NCI-H187 treated with DMSO at 0.1 percent for 48 hours (cell line): Measurements from ENCODE around the gene HHIPL2.
"Not testable (repeated sequence)": the region's sequence is repeated elsewhere in the genome, so short reads cannot be mapped to it uniquely, and the experiment has no call there.

Source experiments
- DNase-seq: peaks from one replicate; lab custom pipeline; 2025; lab: John Stamatoyannopoulos, UW

The HHIPL2 gene

DNA sequence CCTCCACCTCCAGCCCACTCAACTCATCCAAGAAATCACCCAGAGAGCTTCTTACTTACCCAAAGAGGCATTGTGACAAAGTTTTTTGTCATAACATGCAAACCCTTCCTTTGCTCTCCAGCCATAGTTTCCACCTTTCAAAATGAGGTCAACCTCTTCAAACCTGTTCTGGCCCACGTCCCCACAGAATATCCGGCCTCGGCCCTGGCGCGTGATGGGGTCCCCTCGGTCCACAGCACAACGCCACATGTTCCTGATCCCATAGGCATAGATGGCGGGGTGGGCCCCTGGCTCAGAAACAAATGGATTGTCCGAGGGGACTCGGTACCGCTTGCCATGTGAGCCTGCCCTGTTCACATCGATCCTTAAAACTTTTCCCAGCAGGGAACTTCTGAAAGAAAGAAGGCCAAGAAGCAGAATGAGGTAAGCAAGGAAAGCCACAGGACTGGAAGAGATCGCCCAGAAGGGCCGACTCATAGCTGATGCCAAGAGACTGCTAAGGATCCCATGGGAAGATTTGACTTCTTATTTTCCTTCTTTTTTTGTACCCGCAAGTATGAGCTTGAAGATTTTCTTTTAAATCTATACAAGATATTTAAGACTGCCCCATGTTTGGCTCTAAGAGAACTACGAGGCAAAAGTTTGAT, 7.8 kb downstream of the HHIPL2 start:
- no peak for DNase-seq

DNA sequence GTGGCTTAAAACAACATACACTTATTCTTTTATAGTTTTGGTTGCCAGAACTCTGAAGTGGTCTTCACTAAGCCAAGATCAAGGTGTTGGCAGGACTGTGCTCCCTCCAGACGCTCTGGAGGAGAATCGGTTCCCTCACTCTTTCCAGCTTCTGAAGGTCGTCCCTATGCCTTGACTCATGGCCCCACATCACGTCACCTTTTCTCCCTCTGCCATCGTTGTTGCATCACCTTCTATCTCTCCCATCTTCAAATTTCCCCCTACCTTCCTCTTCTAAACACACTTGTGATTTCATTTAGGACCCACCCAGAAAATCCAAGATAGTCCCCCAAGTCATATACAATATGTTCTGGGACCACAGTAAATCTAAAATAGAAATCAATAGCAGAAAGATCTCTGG, 12.4 kb downstream of the HHIPL2 start:
- no peak for DNase-seq

- DNase-seq = no peak
Measured at GRCh38 chr1:222530852-222531251, 17.1 kb downstream of the HHIPL2 start.

- no peak for DNase-seq
Measured at GRCh38 chr1:222529916-222530315, 18.0 kb downstream of the HHIPL2 start.

DNA sequence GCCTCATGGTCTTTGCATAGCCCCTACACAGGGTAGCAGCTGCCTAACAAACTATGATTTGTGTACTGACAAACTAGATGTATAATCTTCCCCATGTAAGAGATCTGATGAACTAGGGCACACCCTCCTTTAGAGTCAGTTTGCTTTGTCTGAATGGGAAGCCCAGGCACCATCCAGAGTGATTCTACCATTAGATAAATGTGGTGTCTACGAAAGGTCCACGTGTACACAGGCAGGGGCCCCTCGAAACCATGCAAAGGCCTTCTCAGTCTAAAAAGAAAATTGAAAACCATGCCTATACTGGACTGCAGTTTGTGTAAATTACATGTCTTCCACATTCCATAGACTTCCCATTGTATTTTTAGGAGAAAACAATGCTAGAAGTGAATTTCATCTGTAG, 18.7 kb downstream of the HHIPL2 start:
- DNase-seq = no peak

DNA sequence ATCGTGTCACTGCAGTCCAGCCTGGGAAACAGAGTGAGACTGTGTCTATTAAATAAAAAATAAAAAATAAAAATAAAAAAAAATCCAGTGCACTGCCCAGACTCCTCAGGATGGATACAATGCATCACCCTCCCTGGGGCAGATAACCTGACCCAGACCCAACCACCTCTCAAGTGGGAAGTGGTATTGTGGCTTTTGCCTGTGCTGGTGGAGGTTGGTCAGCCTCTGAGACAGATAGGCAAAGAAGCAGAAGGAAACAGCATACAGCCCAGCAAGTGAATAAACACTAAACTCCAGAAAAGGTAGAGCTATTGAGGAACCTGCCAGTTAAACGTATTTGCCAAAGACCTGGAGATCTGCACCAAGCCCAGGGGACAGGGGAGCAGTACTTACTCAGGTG, 22.0 kb downstream of the HHIPL2 start:
- no peak for DNase-seq

DNA sequence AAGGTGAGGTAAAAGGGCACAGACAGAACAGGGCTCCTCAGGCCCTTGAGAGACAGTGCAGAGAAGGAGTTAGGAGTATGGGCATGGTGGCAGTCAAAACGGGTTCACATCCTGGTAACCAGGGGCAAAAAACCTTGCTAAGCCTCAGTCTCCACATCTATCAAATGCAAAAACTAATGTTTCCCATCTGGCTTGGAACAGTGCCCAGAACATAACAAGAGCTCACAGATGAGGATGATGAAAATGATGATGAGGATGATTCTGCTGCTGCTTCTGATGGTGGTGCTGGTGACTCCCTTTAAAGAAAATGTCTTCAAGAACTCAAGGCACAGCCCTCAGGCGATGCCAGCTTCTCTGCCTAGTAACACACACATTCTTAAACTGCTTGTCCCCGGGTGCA, 24.1 kb downstream of the HHIPL2 start:
- no peak for DNase-seq

DNA sequence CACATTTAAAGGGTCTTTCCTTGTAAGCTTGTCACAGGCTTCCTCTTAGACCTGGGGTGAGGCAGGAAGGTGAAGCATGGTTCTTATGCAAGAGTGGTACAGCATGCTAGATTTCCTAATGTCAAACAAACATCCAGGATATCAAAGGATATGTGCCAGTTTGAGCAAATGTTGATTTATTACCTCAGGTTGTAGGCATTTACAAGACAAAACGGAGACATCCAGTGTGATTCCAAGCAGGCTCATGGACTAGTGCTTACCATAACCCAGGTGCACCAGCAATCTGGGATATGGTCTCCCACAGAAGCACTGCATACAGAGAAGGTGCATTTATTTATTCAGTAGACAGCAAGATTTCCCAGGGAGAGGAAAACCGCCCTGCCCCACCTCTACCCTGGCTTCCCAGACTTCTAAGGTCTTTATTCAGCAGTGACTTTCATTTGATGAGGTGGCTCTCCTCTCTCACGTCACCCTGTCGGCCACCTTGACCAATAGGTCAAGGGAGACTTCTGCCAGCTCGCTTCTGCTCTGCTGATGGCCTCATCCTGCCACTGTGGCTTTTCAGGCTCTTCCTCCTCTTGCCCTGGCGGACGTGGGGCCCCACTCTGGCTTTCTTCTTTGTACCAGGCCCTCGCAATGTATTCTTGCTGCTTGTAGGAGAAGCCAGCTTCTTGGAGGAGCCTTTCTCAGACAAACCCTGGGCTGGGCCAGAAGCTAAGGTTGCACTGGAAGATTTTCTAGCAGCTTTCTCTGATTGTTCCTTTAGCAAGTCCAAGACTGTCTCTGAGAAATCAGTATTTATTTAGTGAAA, 25.6 kb downstream of the HHIPL2 start:
- no peak for DNase-seq

DNA sequence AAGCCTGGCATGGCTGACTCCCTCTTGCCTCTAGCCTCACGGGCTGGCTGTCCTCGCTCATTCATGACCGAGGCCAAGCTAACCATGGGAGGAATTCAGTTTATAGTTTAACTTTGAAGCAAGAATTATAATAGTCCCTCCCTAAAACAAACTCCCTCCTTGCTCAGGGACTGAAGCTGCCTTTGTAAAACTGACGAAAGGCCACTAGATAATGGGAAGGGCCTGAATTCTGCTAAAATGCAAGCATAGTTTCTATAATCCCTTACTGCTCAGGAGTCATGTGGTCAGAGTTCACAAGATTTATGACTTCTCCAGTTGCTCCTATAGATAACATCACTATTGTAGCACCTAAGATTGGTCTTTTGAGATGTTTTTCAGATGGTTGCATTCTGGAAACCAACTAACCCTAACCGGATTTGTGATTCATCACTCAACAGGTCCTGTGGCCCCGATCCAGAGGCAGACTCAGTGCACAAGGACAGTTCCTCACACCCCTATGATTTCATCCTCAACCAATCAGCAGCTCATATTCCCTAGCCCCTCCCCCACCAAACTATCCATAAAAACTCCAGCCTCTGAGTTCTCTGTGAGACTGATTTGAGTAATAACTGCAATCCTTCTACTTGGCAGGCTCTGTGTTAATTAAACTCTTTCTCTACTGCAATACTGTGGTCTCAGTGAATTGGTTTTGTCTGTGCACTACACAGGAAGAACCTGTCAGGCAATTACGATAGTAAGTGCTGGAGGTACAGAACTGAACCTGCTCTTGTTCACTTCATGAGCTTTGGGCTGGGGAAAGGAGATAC, 26.4 kb downstream of the HHIPL2 start:
- DNase-seq = no peak

DNA sequence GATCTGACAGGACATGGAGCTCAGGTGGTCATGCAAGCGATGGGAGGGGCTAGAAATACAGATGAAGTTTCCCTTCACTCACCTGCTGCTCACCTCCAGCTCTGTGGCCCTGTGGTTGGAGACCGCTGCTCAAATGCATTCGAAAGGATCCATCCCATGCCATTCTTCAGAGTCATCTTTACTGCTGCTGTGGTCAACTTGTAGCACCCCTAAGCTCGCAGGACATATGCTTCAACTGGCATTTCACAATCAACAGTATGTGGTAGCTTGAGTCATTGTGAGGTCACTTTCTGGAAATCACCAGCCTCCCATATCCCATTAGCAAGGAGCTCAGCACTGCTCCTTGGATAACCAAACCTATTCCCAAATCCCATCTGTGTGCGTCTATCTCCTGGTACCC, 58.4 kb downstream of the HHIPL2 start:
- not testable (repeated sequence) for DNase-seq

GRCh38 chr1:222487774-222488173, 60.1 kb downstream of the HHIPL2 start:
- not testable (repeated sequence) for DNase-seq

GRCh38 chr1:222484005-222484404, 63.9 kb downstream of the HHIPL2 start:
- not testable (repeated sequence) for DNase-seq

DNA sequence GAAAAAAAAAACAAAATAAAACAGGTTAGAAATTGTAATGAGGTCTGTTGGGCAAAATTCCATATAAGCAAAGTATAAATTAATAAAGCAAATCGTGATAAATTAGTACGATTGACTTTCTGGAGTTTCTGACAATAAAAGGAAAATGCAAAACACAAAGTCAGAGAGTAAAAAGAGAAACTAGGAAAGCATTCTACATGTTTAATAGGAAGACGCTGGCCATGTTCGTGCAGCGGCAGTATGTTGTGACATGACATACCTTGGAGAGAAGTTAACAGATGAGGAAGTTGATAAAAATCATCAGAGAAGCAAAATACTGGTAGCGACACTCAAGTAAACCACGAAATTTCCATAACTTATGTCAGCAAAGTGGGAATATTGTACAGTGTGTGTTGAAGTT, 68.3 kb downstream of the HHIPL2 start:
- not testable (repeated sequence) for DNase-seq

- DNase-seq = not testable (repeated sequence)
Measured at GRCh38 chr1:222476436-222476835, 71.5 kb downstream of the HHIPL2 start.

DNA sequence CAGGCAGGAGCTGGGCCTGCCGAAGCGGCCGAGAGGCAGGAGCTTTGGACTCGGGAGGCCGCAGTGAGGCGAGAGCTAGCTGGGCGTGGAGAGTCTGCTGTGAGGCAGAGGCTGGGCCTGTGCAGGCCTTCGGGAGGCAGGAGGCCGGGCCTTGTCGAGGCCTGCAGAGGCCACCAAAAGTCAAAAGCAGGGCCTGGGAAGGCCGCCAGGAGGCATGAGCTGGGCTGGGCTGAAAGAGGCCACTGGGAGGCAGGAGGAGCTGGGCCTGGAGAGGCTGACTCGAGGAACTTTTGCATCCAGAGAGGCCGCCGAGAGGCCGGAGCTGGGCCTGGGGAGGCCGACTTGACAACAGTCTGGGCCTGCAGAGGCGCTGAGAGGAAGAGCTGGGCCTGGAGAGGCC, 74.2 kb downstream of the HHIPL2 start:
- DNase-seq = not testable (repeated sequence)

DNA sequence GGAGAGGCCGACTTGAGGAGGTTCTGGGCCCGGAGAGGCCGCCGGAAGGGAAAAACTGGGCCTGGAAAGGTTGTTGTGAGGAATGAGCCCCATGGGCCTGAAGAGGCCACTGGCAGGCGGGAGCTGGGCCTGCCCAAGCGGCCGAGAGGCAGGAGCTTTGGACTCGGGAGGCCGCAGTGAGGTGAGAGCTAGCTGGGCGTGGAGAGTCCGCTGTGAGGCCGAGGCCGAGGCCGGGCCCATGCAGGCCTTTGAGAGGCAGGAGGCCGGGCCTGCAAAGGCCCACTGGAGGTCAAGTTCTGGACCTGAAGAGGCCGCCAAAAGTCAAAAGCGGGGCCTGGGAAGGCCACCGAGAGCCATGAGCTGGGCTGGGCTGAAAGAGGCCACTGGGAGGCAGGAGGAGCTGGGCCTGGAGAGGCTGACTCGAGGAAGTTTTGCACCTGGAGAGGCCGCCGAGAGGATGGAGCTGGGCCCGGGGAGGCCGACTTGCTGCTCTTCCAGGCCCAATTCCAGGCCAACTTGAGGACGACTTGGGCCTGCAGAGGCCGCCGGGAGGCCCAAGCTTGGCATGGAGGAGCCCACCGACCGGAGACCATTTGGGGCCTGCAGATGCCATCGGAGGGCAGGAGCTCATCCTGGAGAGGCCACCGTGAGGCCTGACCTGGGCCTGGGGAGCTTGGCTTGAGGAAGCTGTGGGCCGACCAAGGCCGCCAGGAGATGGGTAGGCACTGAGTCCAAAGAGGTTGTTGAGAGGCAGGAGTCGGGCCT, 74.9 kb downstream of the HHIPL2 start:
- not testable (repeated sequence) for DNase-seq
